ENCODE results near the gene SCFD2. TPM values are rescaled to one million over a fixed set of nuclear protein-coding genes. Genes with fewer than 3 reads are reported as not detected.

SCFD2 gene
- total and polyA plus RNA-seq, 5 donors from 2014 or later = 15.0 to 23.9 (median 16.3) TPM

- Mint-ChIP-seq H3K4me1 (peaks cover 5 to 7% (median 7%) of the 10 kb centered on the region in 4 donors), H3K9me3 (peaks cover 0 to 4% (median 0%) of the 10 kb centered on the region in 7 donors), H3K36me3 (no peaks in the 10 kb centered on the region), H3K4me3 (peak overlapping the region in 1 of 4 donors; percentile 8), H3K27ac (no peak overlapping the region), H3K27me3 (peaks cover 59% of the 10 kb centered on the region)
- DNase-seq (no peak), ATAC-seq (ENCODE audit: low read depth in 2 of 2) (no peak)
- H3K36me3 ChIP-seq (ENCODE audit: control insufficient read depth, insufficient read depth, low read length) = no peaks in the 10 kb centered on the region
- H3K9me3 ChIP-seq (ENCODE audit: control insufficient read depth in 2 of 2, low read length in 2 of 2) = no peaks in the 10 kb centered on the region
- no peak overlapping the region for H3K27ac ChIP-seq (ENCODE audit: insufficient read depth, low read length, poor library complexity, severe bottlenecking)
- no peak overlapping the region for H3K4me3 ChIP-seq (ENCODE audit: low read depth, low read length)
- H3K27me3 ChIP-seq (ENCODE audit: control insufficient read depth, insufficient read depth, low read length) = peaks cover 34% of the 10 kb centered on the region
- H3K4me1 ChIP-seq (ENCODE audit: control insufficient read depth, insufficient read depth, low read length, poor library complexity, severe bottlenecking) = peaks cover 2% of the 10 kb centered on the region
These were observed 6.1 kb upstream of the SCFD2 start for GRCh38 chr4:53371843-53372521.

GRCh38 chr4:53371049-53371448 lies 5.2 kb upstream of the SCFD2 start:
- no peak overlapping the region for H3K27ac ChIP-seq (ENCODE audit: insufficient read depth, low read length, poor library complexity, severe bottlenecking)
- peaks cover 34% of the 10 kb centered on the region for H3K27me3 ChIP-seq (ENCODE audit: control insufficient read depth, insufficient read depth, low read length)
- no peak overlapping the region for H3K4me3 Mint-ChIP-seq
- no peak overlapping the region for H3K27ac Mint-ChIP-seq
- H3K4me1 ChIP-seq (ENCODE audit: control insufficient read depth, insufficient read depth, low read length, poor library complexity, severe bottlenecking) = peaks cover 7% of the 10 kb centered on the region
- ATAC-seq (ENCODE audit: low read depth in 2 of 2) = no peak
- H3K4me1 Mint-ChIP-seq = peaks cover 0 to 13% (median 9%) of the 10 kb centered on the region in 4 donors
- no peak overlapping the region for H3K4me3 ChIP-seq (ENCODE audit: low read depth, low read length)
- H3K9me3 ChIP-seq (ENCODE audit: control insufficient read depth in 2 of 2, low read length in 2 of 2) = no peaks in the 10 kb centered on the region
- H3K36me3 Mint-ChIP-seq = no peaks in the 10 kb centered on the region
- peaks cover 55% of the 10 kb centered on the region for H3K27me3 Mint-ChIP-seq
- no peaks in the 10 kb centered on the region for H3K36me3 ChIP-seq (ENCODE audit: control insufficient read depth, insufficient read depth, low read length)
- no peak for DNase-seq
- peaks cover 0 to 4% (median 0%) of the 10 kb centered on the region in 7 donors for H3K9me3 Mint-ChIP-seq

- no peak overlapping the region for H3K4me3 ChIP-seq (ENCODE audit: low read depth, low read length)
- H3K4me1 Mint-ChIP-seq = peaks cover 12 to 38% (median 23%) of the 10 kb centered on the region in 4 donors
- peaks cover 24% of the 10 kb centered on the region for H3K4me1 ChIP-seq (ENCODE audit: control insufficient read depth, insufficient read depth, low read length, poor library complexity, severe bottlenecking)
- no peak overlapping the region for H3K27ac ChIP-seq (ENCODE audit: insufficient read depth, low read length, poor library complexity, severe bottlenecking)
- no peaks in the 10 kb centered on the region for H3K36me3 ChIP-seq (ENCODE audit: control insufficient read depth, insufficient read depth, low read length)
- H3K9me3 Mint-ChIP-seq = peaks cover 0 to 4% (median 0%) of the 10 kb centered on the region in 7 donors
- H3K4me3 Mint-ChIP-seq = peak overlapping the region in 2 of 4 donors; percentile 47 to 98
- no peak for ATAC-seq (ENCODE audit: low read depth in 2 of 2)
- H3K36me3 Mint-ChIP-seq = no peaks in the 10 kb centered on the region
- peaks cover 36% of the 10 kb centered on the region for H3K27me3 Mint-ChIP-seq
- H3K27me3 ChIP-seq (ENCODE audit: control insufficient read depth, insufficient read depth, low read length) = peaks cover 28% of the 10 kb centered on the region
- no peak for DNase-seq
- peak overlapping the region in 1 of 3 donors; percentile 4 for H3K27ac Mint-ChIP-seq
- H3K9me3 ChIP-seq (ENCODE audit: control insufficient read depth in 2 of 2, low read length in 2 of 2) = no peaks in the 10 kb centered on the region
These were observed 1.9 kb upstream of the SCFD2 start for GRCh38 chr4:53367721-53368120.

DNA sequence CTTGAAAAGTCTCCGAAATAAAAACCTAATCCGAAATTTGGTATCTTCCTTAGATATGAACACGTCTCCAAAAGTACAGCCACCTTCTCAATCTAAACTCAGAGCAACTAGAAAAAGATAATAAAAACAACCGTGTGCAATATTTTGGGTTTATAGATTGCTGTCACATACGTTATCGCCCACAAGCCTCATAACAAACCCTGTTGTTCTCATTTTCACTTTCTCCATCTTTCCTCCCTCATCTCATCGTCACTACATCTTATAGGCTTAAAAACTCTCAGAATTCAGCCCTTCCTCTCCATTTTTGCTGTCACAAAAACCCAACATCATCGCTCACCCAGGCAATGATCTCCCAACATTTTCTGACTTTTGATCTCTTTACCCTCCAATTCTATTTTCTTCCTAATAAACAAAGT lies 448 bp upstream of the SCFD2 start:
- Mint-ChIP-seq H3K36me3 (no peaks in the 10 kb centered on the region), H3K27me3 (peaks cover 30% of the 10 kb centered on the region), H3K4me3 (peak overlapping the region; percentile 93 to 98 (median 96)), H3K9me3 (peaks cover 0 to 2% (median 0%) of the 10 kb centered on the region in 7 donors), H3K27ac (peak overlapping the region; percentile 98 to 99 (median 98)), H3K4me1 (peaks cover 22 to 49% (median 33%) of the 10 kb centered on the region in 4 donors)
- Histone ChIP-seq H3K4me1 (ENCODE audit: control insufficient read depth, insufficient read depth, low read length, poor library complexity, severe bottlenecking) (peaks cover 34% of the 10 kb centered on the region), H3K36me3 (ENCODE audit: control insufficient read depth, insufficient read depth, low read length) (no peaks in the 10 kb centered on the region), H3K9me3 (ENCODE audit: control insufficient read depth in 2 of 2, low read length in 2 of 2) (no peaks in the 10 kb centered on the region), H3K27me3 (ENCODE audit: control insufficient read depth, insufficient read depth, low read length) (peaks cover 19% of the 10 kb centered on the region), H3K4me3 (ENCODE audit: low read depth, low read length) (peak overlapping the region; percentile 95), H3K27ac (ENCODE audit: insufficient read depth, low read length, poor library complexity, severe bottlenecking) (peak overlapping the region; percentile 84)
- ATAC-seq (ENCODE audit: low read depth in 2 of 2) (no peak), DNase-seq (no peak)

DNA sequence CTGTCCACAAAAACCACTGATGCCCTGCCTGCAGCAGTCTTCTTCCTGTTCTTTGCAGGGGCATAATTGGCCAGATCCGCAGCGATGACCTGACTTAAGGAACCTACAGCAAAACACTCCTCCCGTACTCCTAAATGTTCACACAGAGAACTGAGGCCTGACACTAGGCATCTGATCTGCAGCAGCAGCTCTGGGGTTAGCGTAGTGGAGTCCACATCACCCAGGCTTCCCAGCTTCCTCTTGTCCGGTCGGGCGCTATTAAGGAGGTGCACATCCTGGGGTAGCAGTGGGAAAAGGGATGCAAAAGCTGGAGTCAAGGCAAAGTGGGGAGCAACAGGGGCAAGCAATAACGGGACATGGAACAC lies 758 bp downstream of the SCFD2 start:
- Histone ChIP-seq H3K36me3 (ENCODE audit: control insufficient read depth, insufficient read depth, low read length) (no peaks in the 10 kb centered on the region), H3K4me1 (ENCODE audit: control insufficient read depth, insufficient read depth, low read length, poor library complexity, severe bottlenecking) (peaks cover 34% of the 10 kb centered on the region), H3K27me3 (ENCODE audit: control insufficient read depth, insufficient read depth, low read length) (peaks cover 15% of the 10 kb centered on the region), H3K9me3 (ENCODE audit: control insufficient read depth in 2 of 2, low read length in 2 of 2) (no peaks in the 10 kb centered on the region), H3K4me3 (ENCODE audit: low read depth, low read length) (peak overlapping the region; percentile 95), H3K27ac (ENCODE audit: insufficient read depth, low read length, poor library complexity, severe bottlenecking) (peak overlapping the region; percentile 84)
- Mint-ChIP-seq H3K27me3 (peaks cover 22% of the 10 kb centered on the region), H3K9me3 (no peaks in the 10 kb centered on the region), H3K27ac (peak overlapping the region; percentile 93 to 99 (median 98)), H3K4me3 (peak overlapping the region; percentile 93 to 98 (median 96)), H3K36me3 (no peaks in the 10 kb centered on the region), H3K4me1 (peaks cover 22 to 61% (median 44%) of the 10 kb centered on the region in 4 donors)
- ATAC-seq (ENCODE audit: low read depth in 2 of 2) (peak in 1 of 2 donors; percentile 6), DNase-seq (peak in 2 of 3 donors; percentile 3 to 40)

GRCh38 chr4:53364624-53365023 lies 1.2 kb downstream of the SCFD2 start:
- no peak for DNase-seq
- peaks cover 34% of the 10 kb centered on the region for H3K4me1 ChIP-seq (ENCODE audit: control insufficient read depth, insufficient read depth, low read length, poor library complexity, severe bottlenecking)
- no peaks in the 10 kb centered on the region for H3K36me3 ChIP-seq (ENCODE audit: control insufficient read depth, insufficient read depth, low read length)
- H3K27ac Mint-ChIP-seq = peak overlapping the region in 2 of 3 donors; percentile 98 to 99
- H3K9me3 Mint-ChIP-seq = no peaks in the 10 kb centered on the region
- peak overlapping the region; percentile 93 to 98 (median 96) for H3K4me3 Mint-ChIP-seq
- H3K27me3 Mint-ChIP-seq = peaks cover 18% of the 10 kb centered on the region
- peaks cover 4% of the 10 kb centered on the region for H3K36me3 Mint-ChIP-seq
- H3K4me1 Mint-ChIP-seq = peaks cover 26 to 65% (median 47%) of the 10 kb centered on the region in 4 donors
- peaks cover 12% of the 10 kb centered on the region for H3K27me3 ChIP-seq (ENCODE audit: control insufficient read depth, insufficient read depth, low read length)
- ATAC-seq (ENCODE audit: low read depth in 2 of 2) = no peak
- peak overlapping the region; percentile 84 for H3K27ac ChIP-seq (ENCODE audit: insufficient read depth, low read length, poor library complexity, severe bottlenecking)
- H3K4me3 ChIP-seq (ENCODE audit: low read depth, low read length) = peak overlapping the region; percentile 95
- no peaks in the 10 kb centered on the region for H3K9me3 ChIP-seq (ENCODE audit: control insufficient read depth in 2 of 2, low read length in 2 of 2)

DNA sequence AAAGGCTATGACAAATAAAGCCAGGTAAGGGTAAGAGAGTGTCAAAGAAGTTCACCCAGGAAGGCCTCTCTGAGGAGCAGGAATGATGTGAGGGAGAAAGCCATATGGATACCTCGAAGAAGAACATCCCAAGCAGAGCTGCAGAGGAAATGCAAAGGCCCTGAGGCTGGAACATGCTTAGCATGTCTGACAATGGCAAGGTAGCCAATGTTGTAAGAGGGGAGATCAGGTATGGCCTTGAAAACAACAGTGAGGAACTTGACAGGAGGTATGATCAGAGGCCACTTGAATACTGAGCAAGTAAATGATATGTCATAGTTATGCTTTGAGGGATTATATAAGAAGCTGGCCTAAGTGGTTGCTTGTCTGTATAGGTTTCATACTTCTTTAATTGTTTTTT lies 3.8 kb downstream of the SCFD2 start:
- no peak for DNase-seq
- H3K4me1 Mint-ChIP-seq = peaks cover 32 to 72% (median 48%) of the 10 kb centered on the region in 4 donors
- no peaks in the 10 kb centered on the region for H3K27me3 ChIP-seq (ENCODE audit: control insufficient read depth, insufficient read depth, low read length)
- H3K9me3 ChIP-seq (ENCODE audit: control insufficient read depth in 2 of 2, low read length in 2 of 2) = no peaks in the 10 kb centered on the region
- peak overlapping the region; percentile 39 to 83 (median 66) for H3K4me3 Mint-ChIP-seq
- peaks cover 34% of the 10 kb centered on the region for H3K4me1 ChIP-seq (ENCODE audit: control insufficient read depth, insufficient read depth, low read length, poor library complexity, severe bottlenecking)
- no peaks in the 10 kb centered on the region for H3K9me3 Mint-ChIP-seq
- no peak for ATAC-seq (ENCODE audit: low read depth in 2 of 2)
- no peak overlapping the region for H3K27ac ChIP-seq (ENCODE audit: insufficient read depth, low read length, poor library complexity, severe bottlenecking)
- H3K4me3 ChIP-seq (ENCODE audit: low read depth, low read length) = no peak overlapping the region
- H3K27me3 Mint-ChIP-seq = no peaks in the 10 kb centered on the region
- no peaks in the 10 kb centered on the region for H3K36me3 ChIP-seq (ENCODE audit: control insufficient read depth, insufficient read depth, low read length)
- H3K36me3 Mint-ChIP-seq = peaks cover 11% of the 10 kb centered on the region
- H3K27ac Mint-ChIP-seq = peak overlapping the region in 2 of 3 donors; percentile 3 to 5

DNA sequence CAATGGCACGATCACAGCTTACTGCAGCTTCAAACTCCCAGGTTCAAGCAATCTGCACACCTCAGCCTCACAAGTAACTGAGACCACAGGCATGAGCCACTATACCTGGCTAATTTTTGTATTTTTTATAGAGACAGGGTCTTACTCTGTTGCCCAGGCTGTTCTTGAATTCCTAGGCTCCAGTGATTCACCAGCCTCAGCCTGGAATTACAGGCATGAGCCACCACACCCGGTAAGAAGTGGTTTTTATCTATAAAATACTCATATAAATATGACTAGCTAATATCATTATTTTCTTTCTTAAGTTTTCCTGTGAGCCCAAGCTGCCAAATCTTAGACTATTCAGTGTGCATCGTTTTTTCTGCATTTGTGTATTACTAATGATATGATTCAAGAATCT lies 4.4 kb downstream of the SCFD2 start:
- peaks cover 31% of the 10 kb centered on the region for H3K4me1 ChIP-seq (ENCODE audit: control insufficient read depth, insufficient read depth, low read length, poor library complexity, severe bottlenecking)
- DNase-seq = no peak
- no peak overlapping the region for H3K4me3 ChIP-seq (ENCODE audit: low read depth, low read length)
- H3K27me3 ChIP-seq (ENCODE audit: control insufficient read depth, insufficient read depth, low read length) = no peaks in the 10 kb centered on the region
- Mint-ChIP-seq H3K4me1 (peaks cover 32 to 66% (median 45%) of the 10 kb centered on the region in 4 donors), H3K36me3 (peaks cover 11% of the 10 kb centered on the region), H3K9me3 (no peaks in the 10 kb centered on the region), H3K27me3 (no peaks in the 10 kb centered on the region), H3K4me3 (peak overlapping the region in 1 of 4 donors; percentile 83), H3K27ac (no peak overlapping the region)
- no peaks in the 10 kb centered on the region for H3K36me3 ChIP-seq (ENCODE audit: control insufficient read depth, insufficient read depth, low read length)
- ATAC-seq (ENCODE audit: low read depth in 2 of 2) = no peak
- no peaks in the 10 kb centered on the region for H3K9me3 ChIP-seq (ENCODE audit: control insufficient read depth in 2 of 2, low read length in 2 of 2)
- H3K27ac ChIP-seq (ENCODE audit: insufficient read depth, low read length, poor library complexity, severe bottlenecking) = no peak overlapping the region

All from CD4-positive, CD25-positive, alpha-beta regulatory T cell (primary cell).